Lower leg skin (tissue), 3 donors: ENCODE measurements around the gene LRRN3.

Source experiments
- CTCF ChIP-seq, 3 donors: fragments of 450-650 bp; IDR thresholded peaks; one replicate each; pipeline ENCODE4 v1.5.1; 2016; ENCODE audit warnings: antibody characterized with exemption in 3 of 3, mild to moderate bottlenecking in 3 of 3, moderate library complexity in 2 of 3
- POLR2A ChIP-seq, 2 donors: fragments of 450-650 bp; IDR thresholded peaks; one replicate each; pipeline ENCODE4 v1.6.1; 2016 to 2017; ENCODE audit warnings: antibody characterized with exemption in 2 of 2, mild to moderate bottlenecking in 1 of 2, moderate library complexity in 1 of 2

GRCh38 chr7:111074071-111074747 is 16.7 kb upstream of the LRRN3 start:
- TF ChIP-seq CTCF (IDR thresholded peaks at IDR 0.05) (no peak), POLR2A (IDR thresholded peaks at IDR 0.05) (no peak)
